Measurements from ENCODE around the gene TCAF1. TPM values are rescaled to one million over a fixed set of nuclear protein-coding genes. Genes with fewer than 3 reads are reported as not detected.

The TCAF1 gene
- total RNA-seq, 6 donors from 2014 or later = 17.8 to 40.1 (median 26.5) TPM

DNA sequence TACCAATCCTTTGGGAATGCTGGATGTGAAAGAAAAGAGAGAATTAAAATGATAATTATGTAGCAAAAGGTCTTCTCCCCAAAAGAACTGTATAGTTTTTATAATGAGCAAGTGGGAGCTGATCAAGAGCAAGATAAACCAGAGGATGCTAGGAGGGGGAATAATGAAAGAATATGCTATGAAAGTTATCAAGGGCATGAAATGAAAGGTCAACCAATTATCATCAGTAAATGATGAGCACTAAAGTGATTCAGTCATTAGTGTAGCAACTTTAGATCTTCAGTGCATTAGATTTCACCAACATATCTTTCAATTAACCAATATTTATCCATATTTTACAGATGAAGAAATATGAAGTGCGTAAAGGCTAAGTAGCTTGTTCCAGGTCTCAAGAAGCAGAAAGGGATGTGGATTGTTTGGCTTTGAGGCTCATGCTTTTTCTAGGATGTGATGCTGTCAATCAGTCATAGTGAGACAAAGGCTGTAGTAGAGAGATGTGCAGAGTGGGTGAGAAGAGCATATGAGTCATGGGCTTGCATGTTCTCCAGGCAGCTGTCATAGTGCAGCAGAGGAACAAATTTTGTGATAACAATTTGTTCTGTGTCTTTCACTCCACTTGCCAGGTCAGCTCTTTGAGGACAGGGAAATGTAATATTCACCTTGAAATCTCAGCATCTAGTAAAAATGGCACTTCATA is 27.4 kb upstream of the TCAF1 start:
- TF ChIP-seq POLR2AphosphoS5 (IDR thresholded peaks at IDR 0.05) (no peak), POLR2A (IDR thresholded peaks at IDR 0.05) (no peak), EP300 (IDR thresholded peaks at IDR 0.05) (no peak)
- TF ChIP-seq, protein P1, sequence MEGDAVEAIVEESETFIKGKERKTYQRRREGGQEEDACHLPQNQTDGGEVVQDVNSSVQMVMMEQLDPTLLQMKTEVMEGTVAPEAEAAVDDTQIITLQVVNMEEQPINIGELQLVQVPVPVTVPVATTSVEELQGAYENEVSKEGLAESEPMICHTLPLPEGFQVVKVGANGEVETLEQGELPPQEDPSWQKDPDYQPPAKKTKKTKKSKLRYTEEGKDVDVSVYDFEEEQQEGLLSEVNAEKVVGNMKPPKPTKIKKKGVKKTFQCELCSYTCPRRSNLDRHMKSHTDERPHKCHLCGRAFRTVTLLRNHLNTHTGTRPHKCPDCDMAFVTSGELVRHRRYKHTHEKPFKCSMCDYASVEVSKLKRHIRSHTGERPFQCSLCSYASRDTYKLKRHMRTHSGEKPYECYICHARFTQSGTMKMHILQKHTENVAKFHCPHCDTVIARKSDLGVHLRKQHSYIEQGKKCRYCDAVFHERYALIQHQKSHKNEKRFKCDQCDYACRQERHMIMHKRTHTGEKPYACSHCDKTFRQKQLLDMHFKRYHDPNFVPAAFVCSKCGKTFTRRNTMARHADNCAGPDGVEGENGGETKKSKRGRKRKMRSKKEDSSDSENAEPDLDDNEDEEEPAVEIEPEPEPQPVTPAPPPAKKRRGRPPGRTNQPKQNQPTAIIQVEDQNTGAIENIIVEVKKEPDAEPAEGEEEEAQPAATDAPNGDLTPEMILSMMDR (IDR thresholded peaks at IDR 0.05) = no peak
- H3K9me3 ChIP-seq = no peaks in the 10 kb centered on the region
- ATAC-seq (ENCODE audit: low FRiP score in 2 of 2) = no peak
- no peak overlapping the region for H3K4me3 ChIP-seq
- WGBS, 2 donors = 88 to 95% methylated on average over 1 of the region's 1 CpG
- no peak for DNase-seq
- no peak overlapping the region for H3K27ac ChIP-seq
- no peaks in the 10 kb centered on the region for H3K27me3 ChIP-seq
- no peaks in the 10 kb centered on the region for H3K4me1 ChIP-seq
- no peaks in the 10 kb centered on the region for H3K36me3 ChIP-seq

- ATAC-seq (ENCODE audit: low FRiP score in 2 of 2) (no peak), DNase-seq (no peak)
- Histone ChIP-seq H3K27ac (no peak overlapping the region), H3K36me3 (no peaks in the 10 kb centered on the region), H3K27me3 (no peaks in the 10 kb centered on the region), H3K4me1 (no peaks in the 10 kb centered on the region), H3K9me3 (no peaks in the 10 kb centered on the region), H3K4me3 (no peak overlapping the region)
- WGBS, 2 donors = 20 to 86% methylated on average over 1 of the region's 1 CpG
- TF ChIP-seq POLR2A (IDR thresholded peaks at IDR 0.05) (no peak), POLR2AphosphoS5 (IDR thresholded peaks at IDR 0.05) (no peak), EP300 (IDR thresholded peaks at IDR 0.05) (no peak)
- TF ChIP-seq, protein P1 (IDR thresholded peaks at IDR 0.05) = no peak
These were observed 22.9 kb upstream of the TCAF1 start for GRCh38 chr7:143924851-143925250.

- Histone ChIP-seq H3K4me3 (no peak overlapping the region), H3K36me3 (no peaks in the 10 kb centered on the region), H3K9me3 (no peaks in the 10 kb centered on the region), H3K27me3 (no peaks in the 10 kb centered on the region), H3K4me1 (no peaks in the 10 kb centered on the region), H3K27ac (no peak overlapping the region)
- no peak for ATAC-seq (ENCODE audit: low FRiP score in 2 of 2)
- TF ChIP-seq EP300 (IDR thresholded peaks at IDR 0.05) = no peak
- no peak for TF ChIP-seq POLR2AphosphoS5 (IDR thresholded peaks at IDR 0.05)
- TF ChIP-seq, protein P1 (IDR thresholded peaks at IDR 0.05) = no peak
- TF ChIP-seq POLR2A (IDR thresholded peaks at IDR 0.05) = no peak
- no peak for DNase-seq
- 53 to 58% methylated on average over 7 of the region's 7 CpGs for WGBS, 2 donors
These were observed 13.1 kb upstream of the TCAF1 start for GRCh38 chr7:143914938-143915652.

GRCh38 chr7:143913945-143914615 is 12.1 kb upstream of the TCAF1 start:
- no peak for ATAC-seq (ENCODE audit: low FRiP score in 2 of 2)

More at GRCh38 chr7:143913945-143914615, 12.1 kb upstream of the TCAF1 start:
- 80 to 87% methylated on average over 3 of the region's 3 CpGs for WGBS, 2 donors
- no peak for DNase-seq
- H3K4me1 ChIP-seq = no peaks in the 10 kb centered on the region
- no peak overlapping the region for H3K4me3 ChIP-seq
- no peaks in the 10 kb centered on the region for H3K36me3 ChIP-seq
- no peaks in the 10 kb centered on the region for H3K9me3 ChIP-seq
- no peaks in the 10 kb centered on the region for H3K27me3 ChIP-seq
- H3K27ac ChIP-seq = no peak overlapping the region
- TF ChIP-seq, protein P1 (IDR thresholded peaks at IDR 0.05) = no peak
- TF ChIP-seq EP300 (IDR thresholded peaks at IDR 0.05) = no peak
- no peak for TF ChIP-seq POLR2AphosphoS5 (IDR thresholded peaks at IDR 0.05)
- TF ChIP-seq POLR2A (IDR thresholded peaks at IDR 0.05) = no peak
